DND-41 (cell line): ENCODE measurements around the gene RIPK4.

Experiments used
- ATAC-seq: fragments of 200-7000 bp; cut with Tn5 transposase; 3 replicates; pipeline ENCODE4 v1.9.1; 2021; ENCODE audit warnings: low read depth; ENCODE audit not compliant: insufficient read depth
- DNase-seq: peaks from one replicate; pipeline ENCODE4 v3.0.0-alpha.2; 2020
- H2AFZ ChIP-seq: 2 replicates; pipeline ENCODE4 v1.6.0; 2012; ENCODE audit warnings: low read depth, low read length
- H3K27ac ChIP-seq: 2 replicates; pipeline ENCODE4 v1.5.1; 2012; ENCODE audit warnings: low read length, inconsistent platforms
- H3K27me3 ChIP-seq: fragments of 200-600 bp; sonication (generic); 2 replicates; pipeline ENCODE4 v1.6.0; 2012; ENCODE audit warnings: low read length, mild to moderate bottlenecking, inconsistent platforms; ENCODE audit not compliant: insufficient read depth, poor library complexity
- H3K36me3 ChIP-seq: 2 replicates; pipeline ENCODE4 v1.5.1; 2012; ENCODE audit warnings: low read length, inconsistent platforms; ENCODE audit not compliant: insufficient read depth
- H3K4me1 ChIP-seq: 2 replicates; pipeline ENCODE4 v1.5.1; 2012; ENCODE audit warnings: mild to moderate bottlenecking, low read length; ENCODE audit not compliant: insufficient read depth
- H3K4me2 ChIP-seq: 2 replicates; pipeline ENCODE4 v1.6.0; 2012; ENCODE audit warnings: mild to moderate bottlenecking, moderate library complexity, low read length, inconsistent platforms; ENCODE audit not compliant: insufficient read depth
- H3K4me3 ChIP-seq, 2 experiments: fragments of 200-600 bp in 1 of 2; shearing (Covaris generic) in 1 of 2; 2 replicates each; pipeline ENCODE4 v1.5.1; 2012 to 2016; ENCODE audit warnings: inconsistent platforms in 2 of 2, low read length in 2 of 2, mild to moderate bottlenecking in 2 of 2, low read depth in 1 of 2, moderate library complexity in 1 of 2
- H3K79me2 ChIP-seq: 2 replicates; pipeline ENCODE4 v1.6.0; 2012; ENCODE audit warnings: low read length, inconsistent platforms; ENCODE audit not compliant: insufficient read depth
- H3K9ac ChIP-seq: 2 replicates; pipeline ENCODE4 v1.6.0; 2012; ENCODE audit warnings: low read depth, mild to moderate bottlenecking, inconsistent platforms, low read length, moderate library complexity
- H3K9me3 ChIP-seq: 2 replicates; pipeline ENCODE4 v1.5.1; 2012; ENCODE audit warnings: low read length, moderate library complexity, mild to moderate bottlenecking, inconsistent platforms; ENCODE audit not compliant: insufficient read depth, severe bottlenecking
- H4K20me1 ChIP-seq: 2 replicates; pipeline ENCODE4 v1.6.0; 2012; ENCODE audit warnings: low read length; ENCODE audit not compliant: insufficient read depth
- EZH2 ChIP-seq: IDR thresholded peaks from 3 replicates; pipeline ENCODE4 v1.6.1; 2012; ENCODE audit warnings: borderline replicate concordance, low read depth, mild to moderate bottlenecking, moderate library complexity, low read length, inconsistent platforms; ENCODE audit not compliant: severe bottlenecking
- TF ChIP-seq, protein P1 (sequence below): IDR thresholded peaks from 2 replicates; pipeline ENCODE4 v1.5.1; 2012; ENCODE audit warnings: borderline replicate concordance, low read length, moderate library complexity, mild to moderate bottlenecking; ENCODE audit not compliant: poor library complexity, severe bottlenecking; ENCODE audit errors: extremely low read depth

RIPK4 gene

DNA sequence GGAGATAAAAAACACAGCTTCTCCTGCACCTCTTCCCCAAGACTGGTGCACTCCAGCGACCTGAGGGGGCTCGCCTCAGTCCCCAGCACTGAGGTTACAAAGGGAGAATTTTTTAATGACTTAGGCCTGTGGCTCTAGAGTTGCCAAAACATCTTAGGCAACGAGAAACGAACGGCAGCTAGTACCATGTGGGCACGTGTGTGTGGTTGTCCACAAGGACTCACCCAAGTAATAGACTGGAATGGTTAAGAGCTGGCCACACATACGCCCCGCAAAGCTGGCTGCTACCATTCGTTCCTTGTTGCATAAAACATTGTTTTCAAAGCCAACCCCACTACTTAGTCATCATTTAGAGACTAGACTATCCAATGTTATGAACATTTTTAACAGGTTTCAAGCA, 26.9 kb downstream of the RIPK4 start:
- ATAC-seq: no peak
- Histone ChIP-seq H3K27me3 (no peaks in the 10 kb centered on the region), H4K20me1 (no peaks in the 10 kb centered on the region), H3K9ac (no peak overlapping the region), H3K27ac (no peak overlapping the region), H3K4me1 (no peaks in the 10 kb centered on the region), H3K4me3 (no peak overlapping the region), H3K36me3 (peaks cover 28% of the 10 kb centered on the region), H3K9me3 (peaks cover 10% of the 10 kb centered on the region), H2AFZ (no peak overlapping the region), H3K4me2 (no peak overlapping the region), H3K79me2 (no peaks in the 10 kb centered on the region)
- TF ChIP-seq, protein P1, sequence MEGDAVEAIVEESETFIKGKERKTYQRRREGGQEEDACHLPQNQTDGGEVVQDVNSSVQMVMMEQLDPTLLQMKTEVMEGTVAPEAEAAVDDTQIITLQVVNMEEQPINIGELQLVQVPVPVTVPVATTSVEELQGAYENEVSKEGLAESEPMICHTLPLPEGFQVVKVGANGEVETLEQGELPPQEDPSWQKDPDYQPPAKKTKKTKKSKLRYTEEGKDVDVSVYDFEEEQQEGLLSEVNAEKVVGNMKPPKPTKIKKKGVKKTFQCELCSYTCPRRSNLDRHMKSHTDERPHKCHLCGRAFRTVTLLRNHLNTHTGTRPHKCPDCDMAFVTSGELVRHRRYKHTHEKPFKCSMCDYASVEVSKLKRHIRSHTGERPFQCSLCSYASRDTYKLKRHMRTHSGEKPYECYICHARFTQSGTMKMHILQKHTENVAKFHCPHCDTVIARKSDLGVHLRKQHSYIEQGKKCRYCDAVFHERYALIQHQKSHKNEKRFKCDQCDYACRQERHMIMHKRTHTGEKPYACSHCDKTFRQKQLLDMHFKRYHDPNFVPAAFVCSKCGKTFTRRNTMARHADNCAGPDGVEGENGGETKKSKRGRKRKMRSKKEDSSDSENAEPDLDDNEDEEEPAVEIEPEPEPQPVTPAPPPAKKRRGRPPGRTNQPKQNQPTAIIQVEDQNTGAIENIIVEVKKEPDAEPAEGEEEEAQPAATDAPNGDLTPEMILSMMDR: no peak
- no peak for TF ChIP-seq EZH2
- no peak for DNase-seq

DNA sequence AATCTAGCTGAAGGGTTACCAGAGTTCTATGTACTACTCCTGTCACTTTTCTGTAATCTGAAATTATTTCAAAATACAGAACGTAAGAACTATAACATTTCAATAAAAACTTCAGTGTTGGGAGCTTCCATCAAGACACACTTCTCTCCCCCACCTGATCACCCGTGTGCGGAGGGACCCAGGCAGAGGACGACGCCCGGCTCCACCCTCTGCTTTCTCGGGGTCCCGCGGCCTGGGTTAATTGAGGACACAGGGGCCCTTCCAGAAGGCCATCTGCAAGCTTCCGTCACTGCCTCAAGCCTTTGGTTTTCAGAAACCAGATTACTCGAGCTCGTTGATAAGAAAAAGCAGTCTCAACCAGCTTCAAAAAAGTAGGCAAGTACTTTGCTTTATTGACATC, 27.8 kb downstream of the RIPK4 start:
- ATAC-seq (no peak), DNase-seq (no peak)
- H3K9ac ChIP-seq: no peak overlapping the region
- H2AFZ ChIP-seq: no peak overlapping the region
- no peaks in the 10 kb centered on the region for H3K27me3 ChIP-seq
- no peak overlapping the region for H3K4me2 ChIP-seq
- peaks cover 5% of the 10 kb centered on the region; the same call in 1 of the 2 replicates for H3K4me1 ChIP-seq
- H4K20me1 ChIP-seq: no peaks in the 10 kb centered on the region
- H3K9me3 ChIP-seq: peaks cover 10% of the 10 kb centered on the region
- H3K27ac ChIP-seq: no peak overlapping the region
- TF ChIP-seq, protein P1: no peak
- no peak for TF ChIP-seq EZH2
- H3K79me2 ChIP-seq: no peaks in the 10 kb centered on the region
- H3K36me3 ChIP-seq: peaks cover 24% of the 10 kb centered on the region
- H3K4me3 ChIP-seq: no peak overlapping the region

DNA sequence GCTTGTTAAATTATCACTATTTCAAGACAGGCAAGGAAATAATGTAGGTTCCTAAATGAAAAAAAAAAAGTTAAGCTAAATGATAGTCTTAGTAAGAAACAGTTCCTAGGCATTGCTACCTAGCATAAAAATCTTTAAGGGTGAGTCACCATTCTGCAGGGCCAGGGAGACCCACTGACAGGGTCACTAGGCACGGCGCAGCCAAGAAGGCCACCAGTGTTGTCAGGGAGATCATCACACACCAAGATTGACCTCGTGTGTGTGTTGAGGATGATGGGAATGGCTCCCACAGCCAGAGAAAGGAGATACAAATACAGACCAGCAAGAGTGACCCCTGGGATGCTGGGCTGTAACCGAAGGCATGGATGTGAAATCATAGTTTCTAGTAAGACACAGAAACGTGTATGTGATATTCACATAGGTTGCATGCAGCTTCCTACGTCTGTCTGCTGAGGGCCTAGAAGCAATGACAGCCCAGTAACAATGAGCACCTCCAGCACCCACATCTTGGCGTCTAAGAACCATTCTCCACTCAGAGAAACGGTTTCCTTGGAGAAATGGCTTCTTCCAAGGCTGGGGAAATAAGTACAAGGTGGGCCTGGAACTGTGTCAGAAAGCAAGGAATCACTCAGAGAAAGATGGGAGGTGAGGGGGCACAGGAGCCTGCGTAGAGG, 29.1 kb downstream of the RIPK4 start:
- Histone ChIP-seq H3K4me2 (no peak overlapping the region), H3K79me2 (no peaks in the 10 kb centered on the region), H3K4me1 (peaks cover 5% of the 10 kb centered on the region; the same call in 1 of the 2 replicates), H4K20me1 (no peaks in the 10 kb centered on the region), H3K4me3 (no peak overlapping the region), H3K9ac (no peak overlapping the region), H3K36me3 (peaks cover 18% of the 10 kb centered on the region), H3K9me3 (peaks cover 10% of the 10 kb centered on the region), H3K27me3 (no peaks in the 10 kb centered on the region), H2AFZ (no peak overlapping the region), H3K27ac (no peak overlapping the region)
- ATAC-seq (no peak), DNase-seq (no peak)
- no peak for TF ChIP-seq EZH2
- TF ChIP-seq, protein P1: no peak

DNA sequence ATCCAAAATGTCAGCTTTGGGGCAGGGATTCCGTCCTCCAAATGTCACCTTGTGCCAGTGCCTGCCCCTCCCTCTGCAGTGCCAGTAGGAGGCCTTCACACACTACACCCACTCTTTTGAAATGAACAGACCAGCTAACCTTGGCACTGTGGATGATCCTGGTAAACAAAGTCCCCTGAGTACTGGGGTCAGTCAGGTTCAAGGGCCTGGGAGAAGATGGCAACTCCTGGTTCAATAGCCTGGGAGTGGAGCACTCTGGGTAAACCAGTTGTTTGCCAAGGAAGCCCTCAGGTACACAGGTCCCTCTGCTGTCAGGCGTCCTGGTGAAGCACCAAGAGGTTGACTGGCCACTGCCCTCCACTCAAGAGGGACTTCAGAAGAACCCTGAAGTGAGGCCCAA, 30.4 kb downstream of the RIPK4 start:
- H3K27me3 ChIP-seq: no peaks in the 10 kb centered on the region
- H3K79me2 ChIP-seq: no peaks in the 10 kb centered on the region
- H3K4me1 ChIP-seq: peaks cover 5% of the 10 kb centered on the region; the same call in 1 of the 2 replicates
- no peak overlapping the region for H2AFZ ChIP-seq
- DNase-seq (no peak), ATAC-seq (no peak)
- peaks cover 13% of the 10 kb centered on the region for H3K36me3 ChIP-seq
- H3K27ac ChIP-seq: no peak overlapping the region
- TF ChIP-seq, protein P1: no peak
- TF ChIP-seq EZH2: no peak
- H3K4me3 ChIP-seq: no peak overlapping the region
- H3K4me2 ChIP-seq: no peak overlapping the region
- H3K9me3 ChIP-seq: peaks cover 10% of the 10 kb centered on the region
- no peak overlapping the region for H3K9ac ChIP-seq
- no peaks in the 10 kb centered on the region for H4K20me1 ChIP-seq
